DMS114 treated with DMSO at 0.1 percent for 48 hours (cell line): ENCODE results near the gene FOXD4.
"Not testable (repeated sequence)": the region's sequence is repeated elsewhere in the genome, so short reads cannot be mapped to it uniquely, and the experiment has no call there.

Experiments used
- DNase-seq: peaks from one replicate; lab custom pipeline; 2025; ENCODE audit not compliant: unreplicated experiment; lab: John Stamatoyannopoulos, UW

FOXD4 gene

DNA sequence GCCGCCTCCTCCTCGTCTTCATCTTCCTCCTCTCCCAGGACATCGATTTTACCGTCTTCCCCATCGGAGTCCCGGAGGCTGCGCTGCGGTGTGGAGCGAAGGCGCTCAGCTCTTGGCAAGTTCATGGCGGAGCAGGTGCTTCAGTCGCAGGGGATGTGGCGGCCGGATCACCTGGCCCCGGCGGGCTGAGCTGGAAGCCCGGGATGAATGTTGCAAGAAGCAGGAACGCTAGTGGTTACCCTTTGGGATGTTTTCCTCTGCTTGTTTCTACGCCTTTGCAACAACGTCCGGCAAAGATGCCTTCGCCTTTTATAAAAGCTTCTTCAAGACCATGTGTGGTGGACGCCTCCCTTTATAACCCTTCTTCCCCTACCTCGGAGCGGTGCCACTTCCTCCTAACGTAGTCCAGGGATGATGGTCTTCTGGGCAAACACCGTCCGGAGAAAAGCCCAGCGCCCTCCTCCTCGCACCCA is at the start of gene FOXD4:
Gene FOXD4 (minus strand): TSS at position 423 of the 473 bp plus-strand sequence. CDS start 298 bp downstream, at position 125.
- not testable (repeated sequence) for DNase-seq

DNA sequence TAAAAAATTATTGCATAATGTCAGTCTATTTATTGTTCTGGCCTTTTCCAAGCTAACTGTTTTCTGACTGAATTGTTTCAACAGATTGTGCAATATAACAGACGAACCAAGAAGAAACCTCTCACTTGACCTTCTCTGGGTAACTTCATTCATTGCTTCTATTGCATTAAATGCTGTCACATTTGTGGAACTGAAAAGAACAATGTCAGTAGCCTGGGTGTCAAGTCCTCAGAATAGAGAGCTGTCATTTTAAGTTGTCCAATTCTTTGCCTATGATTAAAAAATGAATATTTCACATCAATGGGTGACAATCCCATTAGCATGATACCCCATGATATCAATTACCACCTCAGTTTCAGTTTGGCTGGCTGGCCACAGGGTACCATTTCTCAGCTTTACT is 41.7 kb upstream of the FOXD4 start:
- not testable (repeated sequence) for DNase-seq

DNA sequence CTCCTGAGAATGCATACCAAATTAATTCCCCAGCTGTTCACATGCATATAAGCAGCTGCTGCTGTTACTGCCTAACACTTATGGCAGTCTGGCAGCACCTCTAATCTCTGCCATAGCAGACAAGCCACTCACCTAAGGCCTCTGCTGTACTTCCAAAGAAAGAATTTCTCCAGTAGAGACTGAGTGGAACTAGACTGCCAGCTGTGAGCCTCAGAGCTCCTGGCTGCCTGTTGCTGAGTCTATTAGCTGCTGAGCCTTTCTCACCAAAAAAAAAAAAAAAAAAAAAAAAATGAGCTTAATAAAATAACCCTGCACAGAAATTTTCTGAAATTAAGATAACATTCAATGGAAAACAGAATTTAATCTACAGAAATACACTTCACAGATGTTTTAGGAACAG is 33.0 kb upstream of the FOXD4 start:
- DNase-seq, result not testable (repeated sequence)

DNA sequence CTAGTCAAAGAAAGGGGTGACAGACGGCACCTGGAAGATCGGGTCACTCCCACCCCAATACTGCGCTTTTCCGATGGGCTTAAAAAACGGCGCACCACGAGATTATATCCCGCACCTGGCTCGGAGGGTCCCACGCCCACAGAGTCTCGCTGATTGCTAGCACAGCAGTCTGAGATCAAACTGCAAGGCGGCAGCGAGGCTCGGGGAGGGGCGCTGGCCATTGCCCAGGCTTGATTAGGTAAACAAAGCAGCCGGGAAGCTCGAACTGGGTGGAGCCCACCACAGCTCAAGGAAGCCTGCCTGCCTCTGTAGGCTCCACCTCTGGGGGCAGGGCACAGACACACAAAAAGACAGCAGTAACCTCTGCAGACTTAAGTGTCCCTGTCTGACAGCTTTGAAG is 21.7 kb upstream of the FOXD4 start:
- DNase-seq, result not testable (repeated sequence)

DNA sequence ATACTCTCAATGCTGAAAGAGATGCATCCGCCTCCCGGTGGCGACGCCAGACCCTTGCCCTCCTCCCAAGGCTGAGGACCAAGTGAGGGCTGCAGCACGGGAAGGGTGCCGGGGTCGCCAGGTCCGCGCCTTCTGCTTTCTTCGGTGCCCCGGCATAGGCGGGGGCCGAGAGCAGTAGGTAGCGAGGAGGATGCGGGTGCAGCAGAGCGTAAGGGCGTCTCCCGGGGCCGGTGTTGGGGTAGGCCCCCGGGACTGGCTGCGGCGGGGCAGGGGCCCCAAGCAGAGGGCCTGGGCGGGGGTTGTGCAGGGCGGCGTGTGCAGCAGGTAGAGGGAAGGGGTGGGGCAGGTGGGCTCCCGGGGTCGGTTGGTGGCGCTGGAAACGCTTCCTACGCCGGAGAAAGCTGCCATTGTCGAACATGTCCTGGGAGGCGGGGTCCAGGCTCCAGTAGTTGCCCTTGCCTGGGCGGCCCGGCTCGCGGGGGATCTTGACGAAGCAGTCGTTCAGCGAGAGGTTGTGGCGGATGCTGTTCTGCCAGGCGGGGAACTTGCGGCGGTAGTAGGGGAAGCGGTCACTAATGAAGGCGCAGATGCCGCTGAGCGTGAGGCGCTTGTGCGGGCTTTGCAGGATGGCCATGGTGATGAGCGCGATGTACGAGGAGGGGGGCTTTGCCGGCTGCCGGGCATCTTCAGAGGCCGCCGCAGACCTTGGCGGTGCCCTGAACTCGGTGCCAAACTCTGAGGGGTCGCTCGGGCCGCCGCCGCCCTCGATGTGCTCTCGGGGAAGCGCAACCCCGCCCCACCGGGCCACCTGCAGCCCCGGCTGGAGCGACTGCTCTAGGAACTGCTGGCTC is 848 bp downstream of the FOXD4 start:
- not testable (repeated sequence) for DNase-seq

DNA sequence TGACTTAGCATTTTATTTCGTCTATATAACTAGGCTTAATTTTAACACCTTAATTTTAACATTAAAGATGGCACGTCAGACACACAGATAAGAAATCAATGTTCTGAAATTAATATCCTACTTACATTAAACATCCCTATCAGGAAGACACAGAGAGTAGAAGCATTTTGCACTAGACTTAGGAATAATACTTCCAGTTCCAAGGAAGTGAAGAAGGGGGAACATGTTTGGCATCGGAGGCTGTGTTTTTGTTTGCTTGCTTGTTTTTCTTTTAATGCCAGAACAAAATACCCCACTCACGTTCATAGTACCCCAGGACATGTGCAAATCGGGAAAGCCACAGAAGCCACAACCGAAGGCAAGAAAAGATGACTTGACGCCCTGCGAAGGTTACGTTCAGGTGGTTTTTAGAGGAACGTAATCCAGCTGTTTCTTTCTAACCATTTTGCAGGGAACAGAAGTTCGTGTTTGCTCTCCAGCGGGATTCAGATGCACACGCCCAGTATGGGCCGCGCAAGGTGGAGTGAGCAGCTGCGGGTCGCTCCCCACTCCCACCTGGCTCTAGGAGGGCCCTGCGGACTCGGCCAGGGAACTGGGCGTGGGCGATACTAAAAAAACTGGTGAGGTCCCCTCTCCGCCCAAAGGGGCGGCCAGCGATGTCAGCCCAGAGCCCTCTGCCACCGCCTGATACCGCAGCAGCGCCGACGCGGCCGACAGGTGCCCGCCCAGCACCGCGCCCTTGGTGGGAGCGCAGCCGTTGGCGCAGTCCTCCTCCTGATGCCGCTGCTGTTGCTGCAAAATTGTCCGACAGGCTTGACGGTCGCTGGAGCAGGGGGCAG is 1.8 kb downstream of the FOXD4 start:
- not testable (repeated sequence) for DNase-seq

DNA sequence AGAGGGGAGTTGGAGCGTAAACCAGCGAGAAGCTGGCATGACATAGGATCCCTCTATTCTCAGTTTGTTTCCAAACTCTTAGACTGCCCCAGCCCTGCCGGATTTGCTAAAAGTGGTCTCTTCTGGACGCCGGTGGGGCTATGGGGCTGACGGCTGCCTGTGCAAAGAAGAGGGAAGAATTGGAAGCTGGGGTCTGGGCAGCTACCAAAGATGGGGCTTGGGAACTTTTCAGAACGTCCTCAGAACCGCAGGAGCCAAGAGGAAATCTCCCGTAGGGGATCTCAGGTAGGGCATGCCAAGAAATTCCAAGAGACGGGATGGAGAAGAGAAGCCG is 3.1 kb downstream of the FOXD4 start:
- DNase-seq, result not testable (repeated sequence)

DNA sequence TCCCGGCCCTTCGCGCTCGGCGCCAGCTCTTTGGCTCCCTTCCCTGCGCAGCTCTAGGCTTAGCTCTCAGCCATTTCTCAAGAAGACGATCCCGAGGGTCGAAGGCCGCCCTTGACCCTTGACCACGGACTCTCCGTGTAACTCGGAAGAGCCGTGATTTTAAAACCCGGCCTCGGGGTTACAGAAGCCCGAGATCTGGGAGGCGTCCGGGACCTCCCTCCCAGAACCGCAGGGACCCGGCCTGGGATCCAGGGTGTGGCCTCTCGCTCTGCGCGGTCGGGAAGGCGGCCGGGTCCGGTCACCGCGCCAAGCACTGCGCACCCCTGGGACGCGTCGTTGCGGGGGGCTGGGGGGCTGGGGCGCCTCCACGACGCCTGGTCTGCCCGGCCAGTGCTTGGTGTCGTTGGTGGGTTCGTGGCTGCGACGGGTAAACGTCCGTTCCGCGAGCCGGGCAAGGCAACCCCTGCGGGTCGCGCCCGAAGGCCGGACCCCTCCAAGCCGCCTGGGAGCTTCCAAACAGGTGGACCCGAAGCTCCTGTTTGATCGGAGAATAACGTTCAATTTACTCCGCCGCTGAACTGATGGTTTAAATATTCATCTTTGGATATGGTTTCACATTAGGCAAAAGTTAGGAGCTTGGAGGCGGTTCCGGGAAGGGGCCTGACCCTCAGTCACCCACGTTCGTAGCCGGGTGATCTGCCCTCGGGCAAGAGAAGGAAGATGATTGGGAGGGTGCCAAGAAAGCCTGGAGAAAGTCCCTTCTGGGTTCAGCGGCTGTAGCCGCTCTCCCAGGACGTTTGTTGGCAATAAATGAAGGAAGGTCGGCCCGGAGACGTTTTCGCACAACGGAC is 3.7 kb downstream of the FOXD4 start:
- DNase-seq, result not testable (repeated sequence)

DNA sequence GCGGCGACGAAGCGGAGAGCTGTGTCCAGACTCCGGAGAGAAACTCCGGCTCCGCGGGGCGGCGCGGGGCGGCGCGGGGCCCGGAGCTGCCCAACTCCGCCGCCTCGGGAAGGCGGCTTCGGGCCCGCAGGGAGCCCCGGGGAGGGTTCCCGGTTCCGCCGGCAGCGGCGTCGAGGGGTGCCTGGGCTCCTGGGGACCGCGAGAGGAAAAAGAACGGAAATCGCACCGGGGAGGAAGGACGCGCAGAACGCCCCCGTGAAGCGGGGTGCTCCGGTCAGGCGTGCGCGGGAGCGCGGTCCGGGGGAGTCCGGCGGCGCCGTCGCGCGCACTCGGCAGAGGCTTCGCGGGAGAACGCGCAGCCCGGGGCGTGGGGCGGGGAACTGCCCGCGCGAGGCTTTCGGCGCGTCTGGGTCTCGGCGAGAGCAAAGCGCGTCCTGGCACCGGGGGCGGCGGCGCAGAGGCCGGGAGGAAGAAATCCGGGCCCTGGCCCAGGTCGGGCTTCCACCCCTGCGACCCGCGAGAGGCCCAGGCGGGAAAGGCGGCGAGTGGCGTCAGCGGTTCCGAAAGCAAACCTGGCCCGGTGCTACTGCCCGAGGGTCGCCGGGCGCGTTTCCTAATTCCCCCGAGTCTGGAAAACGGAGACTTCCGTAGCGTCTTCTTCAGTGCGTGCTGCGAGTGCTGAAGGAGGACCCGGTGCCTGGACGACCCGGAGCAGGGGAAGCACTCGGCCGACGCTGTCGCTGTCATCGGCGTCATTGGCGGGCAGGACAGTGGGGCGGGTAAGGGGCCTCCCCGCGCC is 4.5 kb downstream of the FOXD4 start:
- DNase-seq, result not testable (repeated sequence)

DNA sequence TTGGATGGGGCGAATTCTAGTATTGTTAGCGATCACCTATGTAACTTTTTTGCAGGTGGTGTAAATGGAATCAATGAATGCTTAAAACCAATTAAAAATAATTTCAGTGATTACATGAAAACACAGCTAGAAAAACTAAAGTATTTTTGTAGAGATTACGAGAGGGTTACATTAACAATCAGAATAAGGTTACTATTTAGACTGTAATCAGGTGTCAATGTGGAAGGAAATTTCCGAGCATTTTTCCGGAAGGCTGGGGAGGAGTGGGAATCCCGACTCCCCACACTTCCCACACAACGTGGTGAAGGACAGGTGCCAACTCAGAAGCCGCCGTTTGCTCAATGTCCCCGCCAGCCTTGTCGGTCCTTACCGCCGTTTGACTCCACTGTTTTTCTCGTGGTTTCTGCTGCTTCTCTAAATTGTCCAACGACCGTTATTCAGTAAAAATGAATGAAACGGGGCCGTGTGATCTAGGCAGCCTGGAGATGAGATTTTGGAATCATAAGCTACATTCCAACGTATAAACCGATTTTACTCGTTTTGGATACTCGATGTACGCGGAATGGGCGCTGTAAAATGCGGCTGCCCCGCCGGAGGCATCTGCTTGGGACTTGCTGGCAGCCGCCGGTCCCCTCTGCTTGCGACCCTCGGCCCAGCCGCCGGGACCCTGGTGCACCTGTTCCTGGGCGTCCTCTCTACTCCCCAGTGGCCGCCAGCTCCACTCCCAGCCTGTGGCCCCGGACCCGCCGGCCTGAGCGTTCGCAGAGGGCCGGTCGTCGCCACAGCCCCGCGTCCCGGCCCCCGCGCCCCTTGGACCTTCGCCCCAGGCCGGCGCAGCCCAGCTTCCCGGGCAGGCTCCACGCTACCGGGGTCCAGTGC is 5.4 kb downstream of the FOXD4 start:
- DNase-seq, result not testable (repeated sequence)

DNA sequence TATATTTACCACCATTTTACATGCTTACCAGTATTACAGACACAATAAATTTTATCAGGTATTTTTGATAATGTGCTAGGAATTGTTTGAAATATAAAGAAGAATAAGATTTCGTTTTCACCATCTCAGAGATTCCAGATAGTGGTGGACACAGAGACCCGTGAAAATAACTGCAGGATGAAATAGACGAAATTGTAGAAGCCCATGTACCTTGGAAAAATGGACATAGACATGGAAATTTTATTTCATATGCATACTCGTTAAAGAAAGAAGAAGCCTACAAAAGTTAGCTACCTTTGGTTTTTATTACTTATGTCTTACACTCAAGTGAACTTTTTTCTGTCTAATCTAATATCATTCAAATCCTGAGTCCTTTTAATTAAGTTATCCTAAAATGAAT is 7.5 kb downstream of the FOXD4 start:
- DNase-seq, result not testable (repeated sequence)

DNA sequence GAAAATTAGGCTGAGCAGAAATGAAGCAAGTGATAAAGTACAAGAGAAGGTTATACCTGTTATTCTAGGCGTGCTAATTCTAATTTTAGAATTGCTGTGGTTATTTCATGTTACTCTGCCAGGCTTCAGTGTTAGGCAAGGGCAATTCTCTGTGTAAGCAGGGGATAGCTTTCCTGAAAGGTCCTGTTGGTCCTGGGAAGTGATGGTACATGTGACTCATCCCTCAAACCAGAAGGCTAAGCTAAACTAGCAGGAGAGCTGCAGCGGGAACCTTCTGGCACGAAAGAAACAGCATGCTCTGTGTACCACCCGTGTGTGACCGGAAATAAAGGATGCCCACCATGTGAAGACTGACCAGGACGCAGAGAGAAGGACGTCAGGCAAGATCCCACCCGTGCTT is 8.7 kb downstream of the FOXD4 start:
- not testable (repeated sequence) for DNase-seq

DNA sequence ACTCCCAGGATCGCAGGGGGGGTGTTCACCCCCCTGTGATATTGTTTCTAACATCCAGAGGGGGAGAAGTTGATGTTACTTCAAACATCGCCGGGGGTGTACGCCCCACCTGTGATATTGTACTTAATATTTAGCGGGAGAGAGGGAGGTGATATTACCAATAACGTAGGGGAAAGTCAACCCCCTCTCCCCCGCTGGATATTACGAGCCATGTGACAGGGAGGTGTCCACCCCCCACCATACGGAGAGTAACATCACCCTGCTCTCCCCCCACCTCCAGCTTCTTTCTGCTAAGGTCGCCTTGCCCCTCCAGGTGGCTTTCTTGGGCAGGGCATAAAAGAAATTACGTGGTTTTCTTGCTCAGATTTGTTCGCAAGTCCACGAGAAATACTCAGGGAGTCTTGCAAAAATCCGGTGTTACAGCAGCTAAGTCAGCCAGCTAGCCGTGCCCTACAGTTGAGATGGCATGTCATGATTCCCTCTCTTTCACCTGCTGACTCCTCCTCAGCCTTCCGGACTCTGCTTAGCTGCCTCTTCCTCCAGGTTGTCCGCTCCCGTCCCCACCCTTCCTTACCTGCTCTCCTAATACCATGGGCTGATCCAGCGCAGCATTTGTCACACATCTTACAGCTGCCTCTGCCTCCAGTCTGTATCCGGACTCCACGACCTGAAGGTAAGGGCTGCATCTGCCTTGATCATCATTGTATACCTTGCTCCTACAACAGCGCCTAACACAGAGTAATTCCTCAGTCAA is 9.3 kb downstream of the FOXD4 start:
- DNase-seq, result not testable (repeated sequence)

DNA sequence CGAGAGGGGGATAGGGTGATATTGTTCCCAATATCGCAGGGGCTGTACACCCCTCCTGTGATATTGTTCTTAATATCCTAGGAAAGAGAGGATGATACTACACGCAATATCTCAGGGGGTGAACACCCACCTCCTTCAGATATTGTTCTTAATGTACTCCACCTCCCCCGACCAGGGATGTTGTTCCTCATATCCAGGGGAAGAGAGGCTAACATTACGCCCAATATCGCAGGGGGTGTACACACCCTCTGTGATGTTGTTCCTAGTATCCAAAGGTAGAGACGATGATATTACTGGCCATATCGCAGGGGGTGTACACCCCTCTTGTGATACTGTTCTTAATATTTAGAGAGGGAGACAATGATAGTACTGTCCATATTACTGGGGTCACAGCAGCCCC is 12.2 kb downstream of the FOXD4 start:
- not testable (repeated sequence) for DNase-seq

DNA sequence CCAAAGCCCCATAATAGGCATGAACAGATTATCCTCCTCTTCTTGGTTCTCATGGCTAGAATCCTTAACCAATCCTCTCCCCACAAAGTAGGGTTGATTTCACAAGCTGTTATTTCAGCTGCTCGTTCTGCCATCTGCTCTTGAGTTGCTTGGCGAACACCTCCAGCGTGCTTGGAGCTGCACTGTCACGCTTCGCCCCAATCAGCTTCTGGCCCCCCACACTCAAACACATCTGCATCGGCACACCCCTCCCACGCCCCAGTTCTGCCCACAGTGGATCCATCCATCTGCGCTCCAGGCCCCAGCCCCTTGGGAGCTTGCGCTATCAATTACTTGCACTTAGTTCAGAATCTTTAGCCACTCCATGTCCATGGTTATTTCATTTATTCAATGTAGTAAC is 17.8 kb downstream of the FOXD4 start:
- DNase-seq, result not testable (repeated sequence)

DNA sequence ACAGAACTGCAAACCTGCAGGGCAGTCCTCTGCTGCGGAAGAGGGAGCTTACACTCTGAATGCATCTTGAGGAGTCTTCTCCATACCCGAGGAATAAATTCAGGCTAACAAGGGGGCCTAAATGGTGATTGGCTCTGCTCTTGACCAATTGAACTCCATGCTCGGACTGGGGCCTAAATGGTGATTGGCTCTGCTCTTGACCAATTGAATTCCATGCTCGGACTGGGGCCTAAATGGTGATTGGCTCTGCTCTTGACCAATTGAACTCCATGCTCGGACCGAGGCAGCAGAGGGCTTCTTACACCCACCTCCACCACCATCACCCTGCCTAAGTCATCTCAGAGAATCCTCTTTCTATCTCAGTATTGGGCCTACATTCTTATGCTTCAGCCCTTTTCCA is 18.4 kb downstream of the FOXD4 start:
- DNase-seq, result not testable (repeated sequence)

DNA sequence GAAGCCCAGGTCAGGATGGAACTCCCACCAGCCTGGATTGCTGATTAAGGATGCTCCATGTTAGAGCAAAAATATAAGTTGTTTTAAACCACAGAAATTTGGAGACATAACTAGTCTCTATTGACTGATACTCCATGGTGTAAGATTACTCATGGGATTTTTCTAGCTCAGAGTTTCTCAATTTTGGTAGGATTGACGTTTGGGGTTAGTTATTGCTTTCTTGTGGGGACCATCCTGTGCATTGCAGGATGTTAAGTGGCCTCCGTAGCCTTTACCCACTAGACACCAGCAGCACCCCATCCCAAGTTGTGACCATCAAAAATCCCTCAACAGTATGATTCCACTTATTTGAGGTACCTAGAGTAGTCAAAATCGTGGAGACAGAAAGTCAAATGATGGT is 19.4 kb downstream of the FOXD4 start:
- DNase-seq, result not testable (repeated sequence)

DNA sequence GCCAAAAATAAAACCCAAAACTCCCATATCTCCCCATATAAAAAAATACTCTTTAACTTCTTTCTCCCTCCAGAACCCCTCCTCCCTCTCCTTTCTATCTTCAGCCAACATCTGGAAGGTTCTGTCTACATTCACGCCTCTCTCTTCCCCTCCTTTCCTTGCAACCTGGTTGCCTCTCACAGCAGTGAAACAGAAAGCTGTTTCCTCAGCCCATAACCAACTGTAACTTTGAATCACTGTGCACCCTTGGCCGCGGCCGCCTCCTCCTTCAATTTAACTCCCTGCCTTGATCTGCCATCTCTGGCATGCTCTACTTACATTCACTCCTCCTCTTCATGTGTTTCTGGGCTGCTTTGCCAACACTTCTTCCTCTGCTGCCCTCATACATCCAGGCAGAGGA is 23.2 kb downstream of the FOXD4 start:
- DNase-seq, result not testable (repeated sequence)
